GM19351 (cell line): ENCODE data around the gene ABCG4.
"Not testable (repeated sequence)": the region's sequence is repeated elsewhere in the genome, so short reads cannot be mapped to it uniquely, and the experiment has no call there.

Experiments used
- ATAC-seq: cut with Tn5 transposase; IDR thresholded peaks from one replicate; pipeline ENCODE4 v1.9.1; 2021; ENCODE audit warnings: mild to moderate bottlenecking, moderate library complexity; ENCODE audit not compliant: unreplicated experiment

ABCG4 gene

GRCh38 chr11:119115484-119116234 lies 33.2 kb upstream of the ABCG4 start:
- no peak for ATAC-seq

GRCh38 chr11:119116235-119116594 lies 32.6 kb upstream of the ABCG4 start:
- no peak for ATAC-seq

- ATAC-seq, result no peak
These were observed 32.3 kb upstream of the ABCG4 start for GRCh38 chr11:119116601-119117000.

GRCh38 chr11:119117004-119117706 lies 31.7 kb upstream of the ABCG4 start:
- ATAC-seq, result no peak

- no peak for ATAC-seq
These were observed 30.6 kb upstream of the ABCG4 start for GRCh38 chr11:119118227-119118626.

- no peak for ATAC-seq
These were observed 29.9 kb upstream of the ABCG4 start for GRCh38 chr11:119118946-119119345.

- ATAC-seq, result no peak
These were observed 28.2 kb upstream of the ABCG4 start for GRCh38 chr11:119120639-119121007.

- ATAC-seq, result peak; percentile 94
These were observed 27.6 kb upstream of the ABCG4 start, which contains the start of gene HINFP for GRCh38 chr11:119121008-119121810. Gene HINFP, plus strand, starts transcription at chr11:119121580. Its CDS starts 5,365 bp downstream, at chr11:119126945.

GRCh38 chr11:119121811-119122124 lies 27.1 kb upstream of the ABCG4 start:
- ATAC-seq, result peak; percentile 9

GRCh38 chr11:119125821-119126220 lies 23.0 kb upstream of the ABCG4 start:
- no peak for ATAC-seq

GRCh38 chr11:119126675-119127268 lies 22.1 kb upstream of the ABCG4 start:
- no peak for ATAC-seq

GRCh38 chr11:119130662-119131061 lies 18.2 kb upstream of the ABCG4 start:
- no peak for ATAC-seq

GRCh38 chr11:119134389-119134978 lies 14.4 kb upstream of the ABCG4 start:
- no peak for ATAC-seq

- not testable (repeated sequence) for ATAC-seq
These were observed 9.6 kb upstream of the ABCG4 start for GRCh38 chr11:119139276-119139675.

GRCh38 chr11:119144825-119145486 lies 3.9 kb upstream of the ABCG4 start:
- no peak for ATAC-seq

GRCh38 chr11:119145551-119145950 lies 3.3 kb upstream of the ABCG4 start:
- no peak for ATAC-seq

GRCh38 chr11:119147604-119148333 lies 1.1 kb upstream of the ABCG4 start:
- ATAC-seq, result no peak

- ATAC-seq, result no peak
These were observed 183 bp upstream of the ABCG4 start for GRCh38 chr11:119148720-119149017.

GRCh38 chr11:119149786-119150275 lies 979 bp downstream of the ABCG4 start:
- no peak for ATAC-seq

GRCh38 chr11:119152043-119152442 lies 3.2 kb downstream of the ABCG4 start:
- no peak for ATAC-seq
